ENCODE data around the gene SLC36A1.

GRCh38 chr5:151492729-151493128 lies 45.3 kb downstream of the SLC36A1 start:
- TF ChIP-seq POLR2A (IDR thresholded peaks at IDR 0.05), result no peak
- TF ChIP-seq CTCF (IDR thresholded peaks at IDR 0.05), result no peak
